Right lobe of liver (tissue), 6 donors: Measurements from ENCODE around the gene KMT2A. TPM values are rescaled to one million over a fixed set of nuclear protein-coding genes. Genes with fewer than 3 reads are reported as not detected.
A peak's percentile ranks its signal among the peaks of the same experiment; 100 is the strongest.

Source experiments
- ATAC-seq, 4 donors: fragments of 200-7000 bp; cut with Tn5 transposase; one replicate each; pipeline ENCODE4 v1.9.1; 2020; ENCODE audit warnings: mild to moderate bottlenecking in 4 of 4, moderate library complexity in 4 of 4
- DNase-seq, 3 donors: peaks; one replicate each; pipeline ENCODE4 v3.0.0-alpha.2; 2020
- H3K27ac ChIP-seq, 3 donors: fragments of 200-600 bp; one replicate each; pipeline ENCODE4 v1.8.0; 2022
- H3K27me3 ChIP-seq, 2 donors: fragments of 200-600 bp; one replicate each; pipeline ENCODE4 v1.8.0; 2022
- H3K36me3 ChIP-seq, 4 donors: fragments of 200-600 bp; sonication (generic) in 1 of 4; one replicate each; pipeline versions ENCODE4 v1.5.1 to v1.8.0; 2017 to 2022; ENCODE audit warnings: control low read depth in 1 of 4
- H3K4me1 ChIP-seq, 4 donors: fragments of 200-600 bp; sonication (generic) in 1 of 4; one replicate each; pipeline versions ENCODE4 v1.5.1 to v1.8.0; 2017 to 2022; ENCODE audit warnings: control low read depth in 1 of 4
- H3K4me3 ChIP-seq, 3 donors: fragments of 200-600 bp; one replicate each; pipeline ENCODE4 v1.8.0; 2022
- H3K9me3 ChIP-seq, 4 donors: fragments of 200-600 bp; sonication (generic) in 1 of 4; one replicate each; pipeline versions ENCODE4 v1.5.1 to v1.8.0; 2017 to 2022; ENCODE audit warnings: control low read depth in 1 of 4
- POLR2A ChIP-seq: fragments of 450-650 bp; IDR thresholded peaks from one replicate; pipeline ENCODE4 v1.6.1; 2017; ENCODE audit warnings: antibody characterized with exemption, mild to moderate bottlenecking
- WGBS: methylation state at CpG from one replicate; pipeline ENCODE4 v1.1.6; 2018; ENCODE audit warnings: low coverage, low lambda C conversion rate; ENCODE audit not compliant: insufficient coverage; ENCODE audit errors: missing lambda C conversion rate; 5-methylcytosine and 5-hydroxymethylcytosine counted together
- intact Hi-C, 2 donors: fragments of 100-400 bp; cut with DNase I; formaldehyde crosslinking; loops; one replicate each; pipeline versions ENCODE4 v1.11.2 to v1.14.1; 2022
- total RNA-seq, 6 experiments: library from RNA; depleted of rRNA in 2 of 6; stranded (reverse); fragments of >200 nt in 2 of 6; fragmentation: NEBNext Ultra II Directional in 3 of 6; extraction: Animal tissue kit (Norgen Biotek cat#: 25700) in 3 of 6; gene quantifications; one replicate each; pipeline versions ENCODE4 v1.1.0 to v1.2.4, GENCODE V29; 2016 to 2023
- TF ChIP-seq, protein P1 (sequence below), 4 donors: fragments of 200-600 bp in 3 of 4; fragments of 450-650 bp in 1 of 4; IDR thresholded peaks; one replicate each; pipeline versions ENCODE4 v1.5.1 to v1.8.0; 2016 to 2022; ENCODE audit warnings: antibody characterized with exemption in 4 of 4, mild to moderate bottlenecking in 2 of 4
- donor health status: DM: no; HTN: yes; CAD: no.
- donor health status: DM: no; HTN: no; CAD: no.
- donor health status: DM: no; HTN: no; CAD: no.
- donor health status: DM: no; HTN: yes; CAD: no.
- donor health status: DM: no; HTN: yes; CAD: no.

KMT2A gene
- total RNA-seq, 6 experiments from 2014 or later = 15.5 to 24.9 (median 19.5) TPM

DNA sequence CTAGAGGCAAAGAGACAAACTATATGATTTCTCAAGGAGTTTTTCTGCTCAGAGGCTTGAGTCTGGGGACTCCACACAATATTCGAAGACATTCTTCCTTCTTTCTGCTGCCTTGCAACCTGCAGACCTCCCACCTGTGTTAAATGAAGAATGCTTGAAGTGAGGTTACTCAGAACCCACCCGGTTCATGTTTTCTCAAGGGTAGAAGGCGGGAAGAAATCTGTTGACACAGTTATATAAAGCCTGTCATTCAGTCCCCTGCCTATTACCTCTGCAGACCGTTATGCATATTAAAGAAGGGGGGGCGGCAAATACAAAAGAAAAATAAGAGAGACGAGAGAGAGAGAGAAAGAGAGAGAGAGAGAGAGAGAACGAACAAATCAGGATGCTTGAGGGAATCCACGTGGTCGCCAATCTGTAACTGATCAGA, 2.2 kb upstream of the KMT2A start:
- TF ChIP-seq, protein P1, sequence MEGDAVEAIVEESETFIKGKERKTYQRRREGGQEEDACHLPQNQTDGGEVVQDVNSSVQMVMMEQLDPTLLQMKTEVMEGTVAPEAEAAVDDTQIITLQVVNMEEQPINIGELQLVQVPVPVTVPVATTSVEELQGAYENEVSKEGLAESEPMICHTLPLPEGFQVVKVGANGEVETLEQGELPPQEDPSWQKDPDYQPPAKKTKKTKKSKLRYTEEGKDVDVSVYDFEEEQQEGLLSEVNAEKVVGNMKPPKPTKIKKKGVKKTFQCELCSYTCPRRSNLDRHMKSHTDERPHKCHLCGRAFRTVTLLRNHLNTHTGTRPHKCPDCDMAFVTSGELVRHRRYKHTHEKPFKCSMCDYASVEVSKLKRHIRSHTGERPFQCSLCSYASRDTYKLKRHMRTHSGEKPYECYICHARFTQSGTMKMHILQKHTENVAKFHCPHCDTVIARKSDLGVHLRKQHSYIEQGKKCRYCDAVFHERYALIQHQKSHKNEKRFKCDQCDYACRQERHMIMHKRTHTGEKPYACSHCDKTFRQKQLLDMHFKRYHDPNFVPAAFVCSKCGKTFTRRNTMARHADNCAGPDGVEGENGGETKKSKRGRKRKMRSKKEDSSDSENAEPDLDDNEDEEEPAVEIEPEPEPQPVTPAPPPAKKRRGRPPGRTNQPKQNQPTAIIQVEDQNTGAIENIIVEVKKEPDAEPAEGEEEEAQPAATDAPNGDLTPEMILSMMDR (IDR thresholded peaks at IDR 0.05) = no peak
- TF ChIP-seq POLR2A = no peak
- WGBS = 2% methylated on average over 7 of the region's 9 CpGs
- H3K27me3 ChIP-seq = no peaks in the 10 kb centered on the region
- no peak overlapping the region for H3K27ac ChIP-seq
- ATAC-seq (no peak), DNase-seq (no peak)
- peaks cover 0 to 17% (median 0%) of the 10 kb centered on the region in 4 donors for H3K4me1 ChIP-seq
- intact Hi-C loops = no loop called here
- no peaks in the 10 kb centered on the region for H3K36me3 ChIP-seq
- H3K4me3 ChIP-seq = peak overlapping the region; percentile 79 to 94 (median 92)
- no peaks in the 10 kb centered on the region for H3K9me3 ChIP-seq

DNA sequence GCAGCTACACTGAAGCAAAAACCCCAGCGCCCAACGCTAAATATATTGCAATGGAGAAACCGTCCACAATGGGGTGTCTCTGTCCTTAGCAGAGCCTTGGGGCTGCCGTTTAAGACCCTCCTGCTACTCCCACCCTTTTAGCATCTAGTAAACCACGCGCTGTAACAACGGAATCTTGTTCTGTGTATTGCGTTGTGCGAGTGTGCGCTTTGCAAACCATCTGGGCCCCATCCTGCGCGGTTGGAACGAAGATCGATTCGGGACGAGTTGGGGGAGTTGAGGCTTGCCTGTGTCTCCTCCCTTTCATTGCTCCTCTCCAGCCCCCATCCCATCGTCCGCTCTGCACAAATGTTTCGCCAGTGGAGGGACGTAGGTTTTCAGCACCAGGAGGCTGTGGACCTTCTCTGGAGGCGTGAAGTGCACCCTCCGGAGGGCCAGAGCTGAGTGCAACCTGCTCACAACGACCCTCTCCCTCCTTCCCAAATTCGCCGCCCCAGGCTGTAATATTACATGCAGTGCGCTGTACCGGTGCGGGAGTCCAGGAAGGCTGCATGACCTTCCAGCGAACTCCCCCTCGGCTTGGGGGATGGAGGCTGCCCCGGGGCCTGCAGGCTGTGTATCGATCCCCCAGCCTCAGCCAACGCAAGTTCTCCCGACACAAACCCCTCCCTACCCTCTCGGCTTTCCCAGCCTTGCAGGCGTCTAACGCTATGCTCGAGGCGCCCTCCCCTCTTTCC, 1.6 kb upstream of the KMT2A start:
- 1% methylated on average over 15 of the region's 39 CpGs for WGBS
- peak in 1 of 4 donors; percentile 2 for ATAC-seq
- peak; percentile 31 to 53 (median 49) for DNase-seq

DNA sequence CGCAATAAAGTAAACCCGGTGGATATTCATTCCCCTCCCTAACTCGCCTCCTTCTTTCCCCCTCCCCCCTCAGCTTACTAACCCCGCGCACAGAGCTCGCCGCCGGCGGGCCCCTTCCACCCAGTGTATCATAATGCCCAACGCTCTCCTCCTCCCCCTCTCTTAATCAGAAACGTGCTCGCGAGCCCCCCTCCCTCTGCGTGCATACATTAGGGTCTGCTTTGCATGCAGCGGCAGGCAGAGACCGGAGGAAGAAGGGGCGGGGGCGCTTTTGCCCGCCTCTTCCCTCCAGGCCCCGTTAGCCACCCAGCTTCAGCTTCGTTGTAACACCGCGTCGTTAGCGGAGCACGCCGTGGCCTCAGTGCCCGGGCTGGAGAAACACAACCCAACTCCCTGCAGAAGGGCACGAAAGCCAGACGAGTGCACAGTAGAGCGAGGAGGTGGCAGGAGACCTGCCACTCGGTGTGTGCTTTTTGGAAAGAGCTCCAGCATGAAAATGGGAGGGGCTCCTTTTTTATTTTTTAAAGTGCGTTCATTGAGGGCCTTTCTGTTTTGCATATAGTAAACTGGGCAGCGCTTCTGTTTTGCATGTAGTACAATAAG, 901 bp upstream of the KMT2A start:
- Histone ChIP-seq H3K4me3 (peak overlapping the region; percentile 79 to 94 (median 92)), H3K9me3 (no peaks in the 10 kb centered on the region), H3K27me3 (no peaks in the 10 kb centered on the region), H3K27ac (peak overlapping the region; percentile 62 to 89 (median 72)), H3K4me1 (peaks cover 0 to 30% (median 0%) of the 10 kb centered on the region in 4 donors), H3K36me3 (no peaks in the 10 kb centered on the region)
- DNase-seq (peak; percentile 61 to 70 (median 69)), ATAC-seq (peak; percentile 7 to 35 (median 18))
- intact Hi-C loops = no loop called here
- 0% methylated on average over 23 of the region's 34 CpGs for WGBS
- no peak for TF ChIP-seq POLR2A
- TF ChIP-seq, protein P1 (IDR thresholded peaks at IDR 0.05) = no peak

More for the DNA sequence above, 1.6 kb upstream of the KMT2A start:
- Histone ChIP-seq H3K27ac (no peak overlapping the region), H3K4me1 (peaks cover 0 to 23% (median 0%) of the 10 kb centered on the region in 4 donors), H3K36me3 (no peaks in the 10 kb centered on the region), H3K27me3 (no peaks in the 10 kb centered on the region), H3K4me3 (peak overlapping the region; percentile 79 to 94 (median 92)), H3K9me3 (no peaks in the 10 kb centered on the region)
- intact Hi-C loops = no loop called here
- TF ChIP-seq, protein P1 (IDR thresholded peaks at IDR 0.05) = no peak
- no peak for TF ChIP-seq POLR2A

DNA sequence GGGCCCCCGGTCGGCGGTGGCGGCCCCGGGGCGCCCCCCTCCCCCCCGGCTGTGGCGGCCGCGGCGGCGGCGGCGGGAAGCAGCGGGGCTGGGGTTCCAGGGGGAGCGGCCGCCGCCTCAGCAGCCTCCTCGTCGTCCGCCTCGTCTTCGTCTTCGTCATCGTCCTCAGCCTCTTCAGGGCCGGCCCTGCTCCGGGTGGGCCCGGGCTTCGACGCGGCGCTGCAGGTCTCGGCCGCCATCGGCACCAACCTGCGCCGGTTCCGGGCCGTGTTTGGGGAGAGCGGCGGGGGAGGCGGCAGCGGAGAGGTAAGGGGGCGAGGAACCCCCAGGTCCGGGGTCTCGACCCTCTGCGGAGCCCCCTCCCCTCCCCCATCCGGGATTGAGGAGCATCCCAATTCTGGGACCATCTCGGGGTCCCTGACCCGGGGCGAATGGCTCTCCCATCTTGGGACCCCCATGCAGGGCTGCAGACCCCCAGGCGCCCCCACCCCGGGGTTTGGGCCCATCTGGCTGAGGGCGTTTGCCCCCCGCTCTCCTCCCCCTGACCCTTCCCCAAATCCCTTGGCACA, 431 bp downstream of the KMT2A start:
- DNase-seq = peak; percentile 41 to 64 (median 52)
- Histone ChIP-seq H3K9me3 (no peaks in the 10 kb centered on the region), H3K4me1 (peaks cover 0 to 30% (median under 1%) of the 10 kb centered on the region in 4 donors), H3K27ac (peak overlapping the region; percentile 73 to 89 (median 89)), H3K4me3 (peak overlapping the region; percentile 79 to 94 (median 92)), H3K27me3 (no peaks in the 10 kb centered on the region), H3K36me3 (no peaks in the 10 kb centered on the region)
- ATAC-seq = no peak
- intact Hi-C loops = no loop called here
- WGBS = 0% methylated on average over 2 of the region's 55 CpGs
- TF ChIP-seq, protein P1 (IDR thresholded peaks at IDR 0.05) = no peak
- TF ChIP-seq POLR2A = no peak
